ENCODE results near the gene COL8A1. TPM values are rescaled to one million over a fixed set of nuclear protein-coding genes. Genes with fewer than 3 reads are reported as not detected.

COL8A1 gene
- total RNA-seq, 1 experiment from 2014 or later: 179 TPM

- DNase-seq (ENCODE audit: extremely low read depth, low read depth): no peak
Measured at GRCh38 chr3:99637368-99638111, 854 bp upstream of the COL8A1 start.

GRCh38 chr3:99639579-99639978, 1.2 kb downstream of the COL8A1 start:
- DNase-seq (ENCODE audit: extremely low read depth, low read depth): no peak

GRCh38 chr3:99640214-99640851, 1.9 kb downstream of the COL8A1 start:
- DNase-seq (ENCODE audit: extremely low read depth, low read depth): no peak

- DNase-seq (ENCODE audit: extremely low read depth, low read depth): no peak
Measured at GRCh38 chr3:99641480-99641879, 3.1 kb downstream of the COL8A1 start.

DNA sequence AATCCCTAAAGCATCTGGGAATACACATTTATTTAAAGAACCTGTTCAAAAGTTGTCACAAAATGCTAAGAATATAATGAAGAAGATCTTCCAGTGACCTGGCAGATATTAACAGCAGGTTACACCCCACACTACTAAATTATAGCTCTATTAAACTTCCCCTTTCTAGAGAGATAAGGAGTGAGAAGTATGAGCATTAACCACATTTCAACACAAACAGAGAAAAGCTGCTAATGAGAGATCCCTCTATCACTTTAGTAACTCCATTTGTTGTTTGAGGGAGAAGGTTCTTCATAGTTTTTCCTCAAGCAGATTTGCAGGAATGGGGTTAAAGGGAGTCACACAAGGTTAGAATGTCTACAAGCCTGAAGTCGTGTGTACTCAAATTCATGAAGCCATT, 3.6 kb downstream of the COL8A1 start:
- DNase-seq (ENCODE audit: extremely low read depth, low read depth): no peak

- DNase-seq (ENCODE audit: extremely low read depth, low read depth): no peak
Measured at GRCh38 chr3:99644017-99644416, 5.6 kb downstream of the COL8A1 start.

- no peak for DNase-seq (ENCODE audit: extremely low read depth, low read depth)
Measured at GRCh38 chr3:99644746-99645145, 6.4 kb downstream of the COL8A1 start.

DNA sequence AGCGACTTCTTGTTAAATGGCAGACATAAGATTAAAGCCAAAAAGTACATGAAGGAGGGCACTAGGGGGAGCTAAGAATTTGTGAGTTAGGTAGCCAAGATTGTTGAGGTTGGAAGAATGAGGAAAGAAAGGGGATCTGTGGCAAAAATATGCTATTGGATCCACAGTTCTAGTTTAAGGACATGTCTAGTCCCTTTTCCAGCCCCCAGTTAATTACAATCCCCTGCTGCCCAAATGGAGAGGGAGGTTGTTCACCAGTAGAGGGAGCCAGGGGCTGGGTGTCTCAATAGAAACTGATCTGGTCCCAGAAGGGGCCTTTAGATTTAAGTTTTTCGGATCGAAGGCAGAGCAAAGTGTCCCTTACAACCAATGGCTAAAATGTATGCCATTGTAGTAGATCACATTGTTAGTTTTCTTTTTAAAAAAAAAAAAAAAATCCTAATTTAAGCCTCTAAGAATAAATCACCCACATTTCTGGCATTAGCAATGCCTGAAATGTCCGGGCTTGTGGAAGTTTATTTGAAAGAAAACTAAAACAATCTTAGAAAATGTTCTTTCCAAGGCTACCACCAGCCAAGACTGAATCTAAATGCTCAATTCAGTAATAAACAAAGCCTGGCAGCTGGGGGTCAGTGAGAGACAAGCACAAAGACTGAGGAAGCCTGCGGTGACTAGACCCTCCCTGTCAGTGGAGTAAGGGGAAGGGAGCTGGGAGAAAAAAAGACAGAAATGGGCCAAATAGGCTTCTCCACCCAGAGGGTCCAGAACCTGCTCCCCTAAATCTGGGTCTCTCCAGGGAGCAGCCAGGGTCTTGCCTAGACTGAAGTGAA, 7.1 kb downstream of the COL8A1 start:
- DNase-seq (ENCODE audit: extremely low read depth, low read depth): no peak

DNA sequence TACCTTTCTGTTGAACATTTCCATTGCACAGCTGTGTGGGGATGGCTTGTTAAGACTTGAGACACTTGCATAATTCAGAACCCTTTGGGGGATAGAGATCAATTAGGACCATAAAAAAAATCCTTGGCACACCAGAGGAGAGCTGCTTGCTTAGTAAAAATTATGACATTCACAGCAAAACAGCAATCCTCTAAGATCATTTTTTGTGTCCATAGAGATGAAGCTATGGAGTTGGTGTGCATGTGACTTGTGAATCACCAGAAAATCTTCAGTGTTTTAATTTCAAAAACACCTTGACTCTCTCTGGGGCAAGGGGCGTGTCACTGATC, 7.7 kb downstream of the COL8A1 start:
- DNase-seq (ENCODE audit: extremely low read depth, low read depth): no peak

DNA sequence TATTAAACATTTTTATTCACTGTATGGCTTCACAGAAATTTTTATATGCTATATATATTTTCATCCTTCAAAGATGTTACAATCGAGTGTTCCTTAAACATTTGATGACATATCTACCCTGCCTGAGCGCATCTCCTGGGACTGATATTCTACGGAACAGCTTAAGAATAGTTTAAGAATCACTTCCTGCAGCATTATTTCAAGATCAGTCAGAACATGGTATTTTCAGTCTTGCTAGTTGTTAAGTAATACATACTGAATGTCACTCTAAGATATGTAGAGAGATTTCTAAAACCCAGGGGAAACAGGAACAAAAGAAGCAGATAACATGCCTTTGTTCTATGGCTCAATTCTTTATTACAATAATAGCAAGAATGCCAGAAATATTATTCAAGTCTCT, 8.7 kb downstream of the COL8A1 start:
- DNase-seq (ENCODE audit: extremely low read depth, low read depth): no peak

- no peak for DNase-seq (ENCODE audit: extremely low read depth, low read depth)
Measured at GRCh38 chr3:99648101-99648500, 9.7 kb downstream of the COL8A1 start.

- no peak for DNase-seq (ENCODE audit: extremely low read depth, low read depth)
Measured at GRCh38 chr3:99648516-99648915, 10.1 kb downstream of the COL8A1 start.

GRCh38 chr3:99651531-99651930, 13.1 kb downstream of the COL8A1 start:
- DNase-seq (ENCODE audit: extremely low read depth, low read depth): no peak

DNA sequence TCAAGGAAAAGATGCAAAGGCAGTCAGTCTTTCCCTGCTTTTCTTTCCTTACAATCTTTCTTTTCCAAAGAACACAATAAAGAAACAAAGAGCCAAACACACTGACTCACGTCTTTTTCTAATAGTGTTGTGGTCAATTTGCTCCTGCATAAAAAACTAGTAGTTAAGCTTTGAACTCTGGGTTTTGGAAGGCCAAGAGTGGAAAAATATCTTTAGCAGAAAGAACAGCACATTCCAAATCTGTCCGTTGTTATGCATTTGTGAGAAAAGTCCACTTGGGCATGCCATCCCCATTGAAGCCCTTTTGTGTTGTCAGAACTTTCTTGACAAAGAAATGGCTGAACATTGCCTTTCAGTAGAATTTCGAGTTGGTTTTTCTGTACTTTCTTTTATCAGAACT, 18.2 kb downstream of the COL8A1 start:
- DNase-seq (ENCODE audit: extremely low read depth, low read depth): no peak

DNA sequence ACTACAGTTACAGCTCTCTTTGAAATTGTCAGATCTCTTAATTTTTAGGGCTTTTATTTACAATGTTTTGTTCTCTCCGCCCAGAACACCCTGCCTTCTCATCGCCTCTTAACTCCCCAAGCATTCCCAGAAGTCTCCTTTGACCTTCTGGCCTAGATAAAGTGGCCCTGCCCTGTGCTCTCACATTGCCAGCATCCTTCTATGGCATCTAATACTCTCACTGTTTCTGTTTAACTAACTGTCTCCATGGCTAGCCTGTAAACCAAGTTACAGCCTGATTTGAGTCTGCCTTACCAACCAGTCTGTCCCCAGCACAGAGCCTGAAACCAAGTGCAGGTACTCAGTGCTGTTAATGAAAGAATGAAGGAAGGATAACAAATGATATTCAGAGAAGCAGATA, 19.9 kb downstream of the COL8A1 start:
- DNase-seq (ENCODE audit: extremely low read depth, low read depth): no peak

- DNase-seq (ENCODE audit: extremely low read depth, low read depth): peak; percentile 69
Measured at GRCh38 chr3:99659032-99659431, 20.6 kb downstream of the COL8A1 start.

GRCh38 chr3:99659951-99660350, 21.6 kb downstream of the COL8A1 start:
- no peak for DNase-seq (ENCODE audit: extremely low read depth, low read depth)

DNA sequence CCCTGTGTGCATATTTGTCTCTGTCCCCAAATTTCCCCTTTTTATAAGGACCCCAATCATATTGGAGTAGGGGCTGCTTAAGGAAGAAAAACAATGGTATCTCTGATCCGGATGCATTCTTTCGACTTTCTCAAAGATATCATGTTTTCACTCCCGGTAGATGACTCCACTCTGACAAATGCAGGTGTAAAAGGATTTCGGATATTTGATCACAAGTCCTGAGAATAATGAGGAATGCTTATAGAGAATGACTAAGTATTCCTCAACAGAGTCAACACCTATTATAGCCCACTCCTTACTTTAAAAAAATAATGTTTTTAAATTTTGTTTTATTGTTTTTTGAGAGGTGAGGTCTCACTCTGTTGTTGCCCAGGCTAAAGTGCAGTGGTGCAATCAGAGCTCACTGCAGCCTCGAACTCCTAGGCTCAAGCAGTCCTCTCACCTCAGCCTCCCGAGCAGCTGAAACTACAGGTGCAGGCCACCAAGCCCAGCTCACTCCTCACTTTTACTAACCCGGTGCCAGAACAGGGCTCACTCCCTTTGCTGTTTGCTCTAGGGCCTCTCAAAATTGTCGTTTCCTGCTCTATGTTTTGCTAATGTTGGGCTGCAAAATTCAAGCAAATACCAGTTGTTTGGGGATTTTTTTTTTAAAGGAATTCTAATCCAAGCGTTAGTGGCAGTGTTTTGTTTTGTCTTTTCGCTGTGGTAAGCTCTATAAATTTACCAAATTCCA, 24.6 kb downstream of the COL8A1 start:
- no peak for DNase-seq (ENCODE audit: extremely low read depth, low read depth)

- no peak for DNase-seq (ENCODE audit: extremely low read depth, low read depth)
Measured at GRCh38 chr3:99663977-99664376, 25.6 kb downstream of the COL8A1 start.

- DNase-seq (ENCODE audit: extremely low read depth, low read depth): no peak
Measured at GRCh38 chr3:99665017-99665416, 26.6 kb downstream of the COL8A1 start.

- DNase-seq (ENCODE audit: extremely low read depth, low read depth): peak; percentile 20
Measured at GRCh38 chr3:99666201-99666600, 27.8 kb downstream of the COL8A1 start.

Data from NCI-H460 (cell line).